Measurements from ENCODE around the gene TUBB4A. TPM values are rescaled to one million over a fixed set of nuclear protein-coding genes. Genes with fewer than 3 reads are reported as not detected.

TUBB4A gene
- total and polyA plus RNA-seq, 10 of the 15 experiments (the other 5 are each of a cell fraction or from before 2014, with no cell fraction given): 0.29 to 22.4 (median 3.8) TPM

- TF ChIP-seq HSF1 (IDR thresholded peaks at IDR 0.05; ENCODE audit: low read depth, low read length) (no peak), KLF5 (IDR thresholded peaks at IDR 0.05; ENCODE audit: partially characterized antibody) (no peak), JUNB (IDR thresholded peaks at IDR 0.05) (no peak), NRF1 (conservative IDR thresholded peaks at IDR 0.05; ENCODE audit: low read depth, low read length) (no peak), E4F1 (IDR thresholded peaks at IDR 0.05; ENCODE audit: borderline replicate concordance, partially characterized antibody) (no peak), SIN3A (IDR thresholded peaks at IDR 0.05; ENCODE audit: low read depth, low read length) (no peak), CREM (IDR thresholded peaks at IDR 0.05; ENCODE audit: low read depth) (no peak), ASH2L (IDR thresholded peaks at IDR 0.05; ENCODE audit: borderline replicate concordance, low read depth) (no peak), SUPT20H (IDR thresholded peaks at IDR 0.05; ENCODE audit: borderline replicate concordance, control insufficient read depth, low read depth, low read length) (no peak), SRF (IDR thresholded peaks at IDR 0.05; ENCODE audit: low read depth in 2 of 2, low read length in 2 of 2) (no peak), CEBPB (IDR thresholded peaks at IDR 0.05; ENCODE audit: borderline replicate concordance in 1 of 2, low read depth in 2 of 2, low read length in 2 of 2) (no peak), SMAD5 (IDR thresholded peaks at IDR 0.05; ENCODE audit: low read depth) (no peak; the same call in 1 of the 2 replicates), KAT2A (conservative IDR thresholded peaks at IDR 0.05; ENCODE audit: control insufficient read depth, low read depth, low read length) (no peak), POLR2AphosphoS5 (IDR thresholded peaks at IDR 0.05; ENCODE audit: low read length) (0 out of 2 replicates have a peak, but pooled peaks have one; percentile 32), MEF2B (IDR thresholded peaks at IDR 0.05; ENCODE audit: partially characterized antibody, poor library complexity, severe bottlenecking) (peak; percentile 60), EED (IDR thresholded peaks at IDR 0.05; ENCODE audit: low read depth) (peak; percentile 96), MLLT1 (IDR thresholded peaks at IDR 0.05) (peak; percentile 88), ETV6 (conservative IDR thresholded peaks at IDR 0.05 in 1 of 2, IDR thresholded peaks at IDR 0.05 in 1 of 2; ENCODE audit: borderline replicate concordance in 1 of 2, low read depth in 1 of 2) (no peak), IRF5 (IDR thresholded peaks at IDR 0.05; ENCODE audit: borderline replicate concordance) (no peak)
These were observed 26.5 kb upstream of the TUBB4A start (continued) for GRCh38 chr19:6528544-6529121.

Measured in GM12878 (cell line).